Activated naive CD4-positive, alpha-beta T cell treated with anti-CD3 and anti-CD28 coated beads, Interleukin-2, amount 50 U/mL, for 24 hours (primary cell): Measurements from ENCODE around the gene PDE4B.
A peak's percentile ranks its signal among the peaks of the same experiment; 100 is the strongest.

Source experiments
- H3K27ac Mint-ChIP-seq: one replicate; pipeline ENCODE4 v1.8.0; 2021; ENCODE audit warnings: mild to moderate bottlenecking, mixed read lengths
- H3K27me3 Mint-ChIP-seq: one replicate; pipeline ENCODE4 v1.8.0; 2021; ENCODE audit warnings: mixed read lengths
- H3K36me3 Mint-ChIP-seq: one replicate; pipeline ENCODE4 v1.8.0; 2021; ENCODE audit warnings: mixed read lengths
- H3K4me1 Mint-ChIP-seq: one replicate; pipeline ENCODE4 v1.8.0; 2021; ENCODE audit warnings: mixed read lengths
- H3K4me3 Mint-ChIP-seq: one replicate; pipeline ENCODE4 v1.8.0; 2021; ENCODE audit warnings: mild to moderate bottlenecking, mixed read lengths
- H3K9me3 Mint-ChIP-seq: one replicate; pipeline ENCODE4 v1.8.0; 2021; ENCODE audit warnings: mixed read lengths

Gene PDE4B

DNA sequence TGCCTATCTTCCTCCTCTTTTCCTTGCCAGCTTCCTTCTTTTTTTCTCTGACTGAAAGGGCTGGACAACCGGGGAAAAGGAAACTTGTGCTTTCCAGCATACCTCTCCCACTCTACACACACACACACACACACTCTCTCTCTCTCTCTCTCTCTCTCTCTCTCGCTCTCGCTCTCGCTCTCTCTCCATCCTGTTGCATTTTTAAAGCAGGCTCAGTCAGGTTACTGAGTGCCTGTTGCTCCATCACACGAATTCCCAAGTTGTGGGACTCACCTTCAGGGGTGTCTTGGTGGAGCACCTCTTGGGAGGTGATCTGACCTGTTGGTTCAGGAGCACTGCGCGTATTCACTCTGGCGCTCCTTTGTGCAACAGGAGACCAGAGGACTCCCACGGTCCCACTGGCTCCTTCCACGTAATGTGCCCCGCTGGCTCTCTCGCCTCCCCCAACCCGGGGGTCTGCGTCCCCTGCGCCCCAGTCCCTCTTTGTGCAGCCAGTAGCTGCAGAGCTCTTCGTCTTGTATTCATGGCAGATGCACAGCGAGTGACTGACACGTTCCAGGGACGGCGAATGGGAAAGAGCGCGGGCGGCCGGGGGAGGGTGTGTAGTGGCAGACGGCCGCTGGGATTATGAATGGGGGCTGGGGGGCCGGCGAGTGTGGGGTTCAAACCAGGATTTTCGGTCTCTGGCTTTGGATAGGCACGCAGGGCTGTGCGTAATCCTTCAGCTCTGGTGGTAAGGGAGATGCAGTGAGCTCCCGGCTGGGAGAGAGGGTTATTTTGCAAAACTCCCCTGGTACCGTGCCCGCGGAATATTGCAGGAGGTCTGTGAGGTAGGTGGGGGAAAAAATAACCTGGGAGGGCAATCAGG, 660 bp upstream of the PDE4B start:
- Mint-ChIP-seq H3K9me3 (peaks cover 5% of the 10 kb centered on the region), H3K4me1 (no peaks in the 10 kb centered on the region), H3K27ac (peak overlapping the region; percentile 48), H3K4me3 (no peak overlapping the region), H3K27me3 (peaks cover 31% of the 10 kb centered on the region), H3K36me3 (peaks cover 3% of the 10 kb centered on the region)

DNA sequence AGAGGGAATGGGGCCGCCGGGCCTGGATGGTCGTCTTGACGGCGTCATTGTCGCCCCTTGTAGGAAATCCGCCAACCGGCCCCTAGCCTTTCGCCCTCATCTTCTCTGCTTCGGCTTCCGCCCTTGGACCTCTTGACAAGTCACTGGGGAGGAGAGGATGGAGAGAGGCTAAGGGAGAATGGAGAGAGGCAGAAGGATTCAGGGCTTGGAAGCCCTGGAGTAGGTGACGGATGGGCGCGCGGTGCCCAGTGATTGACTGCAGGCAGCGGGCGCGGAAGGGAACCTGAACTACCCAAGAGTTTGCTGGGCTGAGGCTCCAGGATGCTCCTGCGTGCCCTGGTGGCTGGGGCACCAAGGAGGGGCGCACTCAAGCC, 651 bp downstream of the PDE4B start:
- Mint-ChIP-seq H3K4me1 (no peaks in the 10 kb centered on the region), H3K36me3 (peaks cover 3% of the 10 kb centered on the region), H3K27ac (no peak overlapping the region), H3K4me3 (no peak overlapping the region), H3K27me3 (peaks cover 32% of the 10 kb centered on the region), H3K9me3 (peaks cover 5% of the 10 kb centered on the region)

DNA sequence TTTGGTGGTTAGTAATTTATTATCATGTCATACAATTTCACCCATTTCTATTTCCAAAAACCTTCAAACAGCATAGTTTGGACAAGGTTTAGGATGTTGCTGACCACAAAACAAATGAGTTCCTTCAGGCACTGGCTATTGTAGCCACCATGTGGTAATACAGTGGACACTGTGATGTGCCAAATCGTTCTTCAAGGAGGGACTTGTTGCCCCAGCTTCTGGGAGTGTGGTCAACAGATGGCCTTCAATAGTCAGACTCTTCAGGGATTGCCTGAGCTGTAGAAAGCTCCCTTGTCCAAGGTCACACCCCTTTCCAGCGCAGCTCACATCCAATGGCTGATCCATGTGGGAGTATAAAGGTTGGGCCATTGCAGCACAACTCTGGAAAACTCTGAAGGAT, 2.6 kb downstream of the PDE4B start:
- H3K4me1 Mint-ChIP-seq = no peaks in the 10 kb centered on the region
- H3K4me3 Mint-ChIP-seq = no peak overlapping the region
- H3K27me3 Mint-ChIP-seq = peaks cover 32% of the 10 kb centered on the region
- H3K36me3 Mint-ChIP-seq = peaks cover 1% of the 10 kb centered on the region
- H3K27ac Mint-ChIP-seq = no peak overlapping the region
- no peaks in the 10 kb centered on the region for H3K9me3 Mint-ChIP-seq

DNA sequence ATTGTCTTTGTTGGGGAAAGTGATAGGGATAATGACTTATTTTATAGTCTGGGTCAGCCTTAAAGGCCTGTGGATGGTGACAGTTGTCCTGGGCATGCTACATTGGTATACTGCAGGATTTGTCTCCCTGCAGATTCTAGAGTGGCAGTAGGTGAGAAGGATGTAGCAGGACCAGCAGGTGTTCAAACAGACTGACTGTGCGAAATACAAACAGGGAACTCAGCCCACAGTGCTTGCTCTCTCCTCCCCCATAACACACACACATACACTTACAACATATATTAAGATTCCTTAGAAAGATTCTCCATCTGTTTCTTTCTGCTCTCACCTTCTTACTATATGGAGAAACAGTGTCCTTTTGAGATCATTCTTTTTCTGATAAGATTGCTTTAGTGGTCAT, 6.9 kb downstream of the PDE4B start:
- H3K4me1 Mint-ChIP-seq = no peaks in the 10 kb centered on the region
- H3K4me3 Mint-ChIP-seq = no peak overlapping the region
- H3K27ac Mint-ChIP-seq = no peak overlapping the region
- peaks cover 15% of the 10 kb centered on the region for H3K27me3 Mint-ChIP-seq
- H3K36me3 Mint-ChIP-seq = no peaks in the 10 kb centered on the region
- no peaks in the 10 kb centered on the region for H3K9me3 Mint-ChIP-seq

DNA sequence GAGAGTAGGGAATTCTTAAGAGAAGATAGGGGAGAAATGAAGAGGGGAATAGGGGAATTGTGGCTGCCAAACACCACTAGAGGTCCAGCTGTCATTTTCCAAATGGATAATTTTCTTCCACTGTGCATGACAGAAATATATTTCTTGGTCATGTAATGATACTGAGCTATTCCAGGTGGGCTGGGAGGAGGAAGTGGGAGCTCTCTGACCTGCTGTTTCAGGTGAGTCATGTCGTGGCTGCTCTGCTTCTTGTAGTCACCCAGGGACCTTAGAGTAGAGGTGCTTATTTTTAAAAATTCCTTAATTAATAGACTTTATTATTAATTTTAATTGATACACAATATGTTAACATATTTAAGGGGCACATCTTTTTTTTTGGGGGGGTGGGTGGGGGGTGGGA, 11.9 kb downstream of the PDE4B start:
- Mint-ChIP-seq H3K4me3 (no peak overlapping the region), H3K9me3 (no peaks in the 10 kb centered on the region), H3K27ac (no peak overlapping the region), H3K36me3 (no peaks in the 10 kb centered on the region), H3K4me1 (no peaks in the 10 kb centered on the region), H3K27me3 (peaks cover 16% of the 10 kb centered on the region)

DNA sequence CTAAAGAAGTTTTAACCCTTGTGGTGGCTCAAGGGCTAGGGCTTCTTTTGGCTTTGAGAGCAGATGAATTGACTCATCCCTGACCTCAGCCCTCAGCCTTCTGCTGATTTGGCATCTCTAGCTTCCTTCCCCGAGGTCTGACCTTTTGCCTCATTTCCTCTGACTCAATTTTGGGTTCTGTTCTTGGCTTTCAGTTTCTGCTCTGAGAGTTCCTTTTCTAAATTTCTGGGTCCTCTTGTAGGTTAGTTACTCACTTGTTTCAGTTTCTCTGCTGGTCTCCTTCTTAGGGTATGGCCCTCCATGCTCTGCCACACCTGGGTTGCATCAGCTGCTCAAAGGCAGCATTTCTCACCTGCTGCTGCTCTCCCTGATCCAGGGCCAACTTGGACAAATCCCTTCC, 19.4 kb downstream of the PDE4B start:
- H3K27me3 Mint-ChIP-seq = peaks cover 21% of the 10 kb centered on the region
- H3K27ac Mint-ChIP-seq = no peak overlapping the region
- H3K36me3 Mint-ChIP-seq = no peaks in the 10 kb centered on the region
- H3K4me3 Mint-ChIP-seq = no peak overlapping the region
- H3K9me3 Mint-ChIP-seq = no peaks in the 10 kb centered on the region
- peaks cover 10% of the 10 kb centered on the region for H3K4me1 Mint-ChIP-seq

DNA sequence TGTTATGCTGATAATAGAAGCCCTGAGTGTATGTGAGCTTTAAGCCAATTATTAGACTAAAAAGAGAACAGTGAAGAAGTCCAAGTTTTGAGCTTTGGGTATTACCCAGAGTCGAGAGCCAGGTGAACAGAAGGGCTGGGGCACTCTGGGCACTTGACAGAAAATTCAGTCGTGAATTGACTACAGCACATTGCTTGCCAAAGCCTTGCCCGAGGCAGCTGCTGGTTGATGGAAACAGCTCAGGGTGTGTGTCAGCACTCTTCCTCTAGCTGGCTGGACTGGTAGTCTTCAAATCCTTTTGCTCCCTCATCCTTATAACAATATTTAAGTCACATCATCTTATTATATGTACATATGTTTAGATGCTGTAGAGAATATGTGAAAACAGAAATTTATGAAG, 21.3 kb downstream of the PDE4B start:
- no peak overlapping the region for H3K4me3 Mint-ChIP-seq
- no peaks in the 10 kb centered on the region for H3K36me3 Mint-ChIP-seq
- H3K27ac Mint-ChIP-seq = no peak overlapping the region
- H3K9me3 Mint-ChIP-seq = no peaks in the 10 kb centered on the region
- H3K4me1 Mint-ChIP-seq = peaks cover 10% of the 10 kb centered on the region
- H3K27me3 Mint-ChIP-seq = peaks cover 16% of the 10 kb centered on the region

DNA sequence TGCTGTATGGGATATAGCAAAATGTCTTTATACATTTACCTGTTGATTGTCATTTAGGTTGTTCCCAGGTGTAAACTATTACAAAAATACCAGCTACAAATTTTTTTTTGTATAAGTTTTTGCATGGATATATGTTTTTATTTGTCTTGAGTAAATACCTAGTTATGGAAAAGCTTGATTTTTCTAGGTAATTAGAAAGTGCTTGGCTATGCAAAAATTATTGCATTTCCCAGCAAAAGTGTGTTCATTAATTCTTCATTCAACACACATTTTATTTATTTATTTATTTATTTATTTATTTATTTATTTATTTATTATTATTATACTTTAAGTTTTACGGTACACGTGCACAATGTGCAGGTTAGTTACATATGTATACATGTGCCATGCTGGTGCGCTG, 22.1 kb downstream of the PDE4B start:
- Mint-ChIP-seq H3K36me3 (no peaks in the 10 kb centered on the region), H3K4me3 (no peak overlapping the region), H3K27ac (no peak overlapping the region)

DNA sequence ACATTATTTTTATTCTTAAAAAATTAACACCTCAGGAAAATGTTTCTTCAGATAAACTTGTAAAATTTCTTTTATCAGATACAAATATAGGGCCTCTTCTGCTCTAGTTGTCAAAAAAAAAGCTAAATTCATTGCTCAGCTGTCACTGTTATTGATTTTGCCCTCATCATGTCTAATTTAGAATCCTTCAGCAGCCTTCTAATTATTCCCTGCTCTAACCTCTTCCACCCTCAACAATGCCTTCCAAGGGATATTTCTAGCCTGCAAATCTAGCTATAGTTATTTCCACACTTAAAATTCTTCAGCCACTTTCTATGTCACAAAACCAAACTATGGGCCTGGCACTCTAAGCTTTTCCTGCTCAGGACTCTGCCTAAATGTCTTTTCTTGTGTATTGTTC, 25.2 kb downstream of the PDE4B start:
- no peak overlapping the region for H3K27ac Mint-ChIP-seq
- no peaks in the 10 kb centered on the region for H3K36me3 Mint-ChIP-seq
- H3K4me1 Mint-ChIP-seq = peaks cover 2% of the 10 kb centered on the region
- H3K27me3 Mint-ChIP-seq = peaks cover 14% of the 10 kb centered on the region
- H3K9me3 Mint-ChIP-seq = no peaks in the 10 kb centered on the region
- no peak overlapping the region for H3K4me3 Mint-ChIP-seq

More for the DNA sequence above, 22.1 kb downstream of the PDE4B start:
- Mint-ChIP-seq H3K27me3 (peaks cover 15% of the 10 kb centered on the region), H3K4me1 (peaks cover 10% of the 10 kb centered on the region), H3K9me3 (no peaks in the 10 kb centered on the region)

DNA sequence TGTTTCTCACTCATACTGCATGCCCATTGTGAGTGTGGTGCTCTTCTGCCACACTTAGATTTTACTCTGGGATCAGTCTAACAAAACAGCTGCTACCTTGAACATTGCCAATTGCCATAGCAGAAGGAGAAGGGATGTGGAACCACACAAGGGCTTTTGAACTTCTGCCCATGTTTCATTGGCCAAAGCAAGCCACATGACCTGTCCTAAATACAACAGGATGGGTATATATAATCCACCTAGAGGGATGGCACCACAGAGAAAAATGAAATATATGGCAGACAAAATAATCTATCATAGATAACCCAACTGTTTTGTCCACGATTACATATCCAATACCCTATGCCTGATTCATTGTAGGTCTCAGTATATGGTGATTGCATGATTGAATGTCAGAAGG, 26.3 kb downstream of the PDE4B start:
- H3K27me3 Mint-ChIP-seq = peaks cover 12% of the 10 kb centered on the region
- no peak overlapping the region for H3K27ac Mint-ChIP-seq
- no peaks in the 10 kb centered on the region for H3K36me3 Mint-ChIP-seq
- H3K9me3 Mint-ChIP-seq = no peaks in the 10 kb centered on the region
- H3K4me1 Mint-ChIP-seq = no peaks in the 10 kb centered on the region
- H3K4me3 Mint-ChIP-seq = no peak overlapping the region

DNA sequence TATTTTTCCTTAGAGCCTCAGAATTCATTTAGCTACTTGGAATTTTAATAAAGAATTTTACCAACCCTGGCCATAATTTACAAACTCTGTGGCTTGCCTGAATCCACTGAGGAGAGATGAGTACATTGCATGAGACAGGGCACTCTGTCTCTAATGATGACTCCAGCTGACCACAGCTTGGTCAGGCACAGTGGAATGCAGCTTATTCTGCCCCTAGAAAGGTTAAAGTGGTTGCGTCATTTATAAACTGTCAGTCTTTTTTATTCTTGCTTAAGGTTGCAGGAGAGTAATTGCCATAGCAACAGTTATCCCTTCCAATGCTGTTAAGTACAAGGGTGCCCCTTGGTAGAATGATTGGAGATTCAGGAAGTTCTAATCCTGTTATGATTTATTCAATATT, 28.3 kb downstream of the PDE4B start:
- Mint-ChIP-seq H3K4me1 (no peaks in the 10 kb centered on the region), H3K9me3 (no peaks in the 10 kb centered on the region), H3K27ac (no peak overlapping the region), H3K4me3 (no peak overlapping the region), H3K36me3 (no peaks in the 10 kb centered on the region), H3K27me3 (peaks cover 8% of the 10 kb centered on the region)

DNA sequence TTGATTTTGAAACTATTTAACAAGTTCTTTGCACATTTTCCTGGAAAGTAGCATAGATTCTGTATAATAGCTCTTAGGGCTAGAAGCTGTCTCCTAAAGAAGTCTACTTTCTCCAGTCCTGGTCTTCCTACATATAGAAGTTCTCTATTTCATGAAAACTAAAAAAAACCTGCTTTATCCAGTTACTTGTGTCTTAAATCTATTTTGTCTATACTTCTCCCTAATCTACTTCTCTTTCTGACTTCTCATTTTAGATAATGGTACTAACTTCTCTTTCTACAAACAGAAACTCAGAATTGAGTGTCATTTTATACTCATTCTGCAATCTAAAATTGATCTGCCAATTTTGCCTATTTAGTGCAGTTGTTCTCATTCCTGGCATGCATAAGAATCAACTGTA, 28.7 kb downstream of the PDE4B start:
- Mint-ChIP-seq H3K9me3 (no peaks in the 10 kb centered on the region), H3K36me3 (no peaks in the 10 kb centered on the region), H3K27me3 (peaks cover 10% of the 10 kb centered on the region), H3K27ac (no peak overlapping the region), H3K4me3 (no peak overlapping the region), H3K4me1 (no peaks in the 10 kb centered on the region)

DNA sequence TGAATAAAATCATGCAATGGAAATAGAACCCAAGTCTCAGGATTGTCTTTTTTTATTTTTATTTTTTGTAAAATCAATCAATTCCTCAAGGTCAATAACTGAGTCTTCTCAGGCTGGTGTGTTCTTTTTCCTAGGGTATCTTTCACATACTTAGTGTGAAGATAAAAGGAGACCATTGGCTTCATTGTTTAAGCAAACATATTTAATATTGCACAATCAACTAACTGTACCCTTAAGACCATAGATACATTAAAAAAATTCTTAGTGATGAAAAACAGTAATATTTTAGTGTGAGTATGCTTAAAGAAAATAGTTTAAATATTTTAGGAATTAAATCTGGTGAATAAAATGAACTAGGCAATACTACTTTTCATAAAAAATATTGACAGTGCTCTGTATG, 31.4 kb downstream of the PDE4B start:
- no peak overlapping the region for H3K27ac Mint-ChIP-seq
- H3K4me3 Mint-ChIP-seq = no peak overlapping the region
- H3K27me3 Mint-ChIP-seq = peaks cover 12% of the 10 kb centered on the region
- no peaks in the 10 kb centered on the region for H3K36me3 Mint-ChIP-seq
- H3K9me3 Mint-ChIP-seq = no peaks in the 10 kb centered on the region
- H3K4me1 Mint-ChIP-seq = no peaks in the 10 kb centered on the region

DNA sequence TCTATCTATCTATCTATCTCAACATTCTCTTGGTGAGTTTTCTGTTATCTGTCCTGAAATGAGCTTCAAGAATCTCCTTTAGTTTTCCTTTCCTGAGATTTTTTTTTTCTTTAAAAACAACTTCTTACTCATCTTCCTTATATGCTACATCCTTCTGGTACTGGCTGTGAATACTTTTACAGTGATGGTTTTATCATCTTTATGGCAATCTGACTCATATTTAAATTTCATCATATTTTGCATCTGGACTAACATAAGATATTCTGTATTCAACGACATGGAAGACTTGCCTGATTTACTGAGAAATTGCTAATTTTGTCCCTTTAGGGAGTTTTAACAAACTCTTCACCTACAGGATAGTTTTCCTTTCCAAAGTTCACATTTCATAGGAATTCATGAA, 33.0 kb downstream of the PDE4B start:
- peaks cover 12% of the 10 kb centered on the region for H3K27me3 Mint-ChIP-seq
- H3K9me3 Mint-ChIP-seq = no peaks in the 10 kb centered on the region
- H3K36me3 Mint-ChIP-seq = no peaks in the 10 kb centered on the region
- H3K27ac Mint-ChIP-seq = no peak overlapping the region
- no peaks in the 10 kb centered on the region for H3K4me1 Mint-ChIP-seq
- no peak overlapping the region for H3K4me3 Mint-ChIP-seq

DNA sequence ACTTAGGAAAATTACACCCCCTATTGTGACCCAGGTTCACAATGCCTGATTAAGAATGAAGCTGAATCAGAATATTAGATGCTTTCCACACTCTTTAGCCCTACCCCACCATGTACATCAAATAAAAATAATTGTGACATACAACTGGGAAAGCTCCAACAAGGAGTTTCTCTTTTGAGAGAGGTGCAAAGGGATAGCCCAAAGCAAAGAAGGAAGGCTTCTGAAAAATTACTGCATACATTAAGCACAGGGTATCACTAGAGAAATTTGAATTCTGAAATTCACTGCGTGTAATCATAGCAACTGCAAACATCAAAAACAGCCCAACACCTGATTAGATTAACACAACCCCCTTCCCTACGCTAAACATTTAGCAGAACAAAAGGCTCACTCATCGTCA, 34.1 kb downstream of the PDE4B start:
- no peak overlapping the region for H3K27ac Mint-ChIP-seq
- no peaks in the 10 kb centered on the region for H3K4me1 Mint-ChIP-seq
- no peaks in the 10 kb centered on the region for H3K9me3 Mint-ChIP-seq
- H3K27me3 Mint-ChIP-seq = peaks cover 12% of the 10 kb centered on the region
- no peaks in the 10 kb centered on the region for H3K36me3 Mint-ChIP-seq
- no peak overlapping the region for H3K4me3 Mint-ChIP-seq

DNA sequence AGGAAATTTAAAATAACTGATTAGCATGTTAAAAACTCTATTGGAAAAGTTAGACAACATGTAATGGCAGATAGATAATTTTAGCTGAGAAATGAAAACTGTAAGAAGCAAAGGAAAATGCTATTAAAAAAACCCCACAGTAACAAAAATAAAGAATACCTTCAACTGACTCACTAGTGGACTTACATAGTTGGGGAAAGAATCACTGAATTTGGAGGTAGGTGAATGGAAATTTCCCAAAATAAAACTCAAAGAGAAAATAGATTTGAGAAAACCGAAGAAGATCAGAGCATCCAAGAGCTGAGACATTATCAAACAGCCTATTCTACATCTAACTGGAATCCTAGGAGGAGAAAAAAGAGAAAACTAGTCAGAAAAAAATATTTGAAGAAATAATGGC, 34.7 kb downstream of the PDE4B start:
- Mint-ChIP-seq H3K27me3 (peaks cover 12% of the 10 kb centered on the region), H3K4me3 (no peak overlapping the region), H3K4me1 (no peaks in the 10 kb centered on the region), H3K36me3 (no peaks in the 10 kb centered on the region), H3K9me3 (no peaks in the 10 kb centered on the region), H3K27ac (no peak overlapping the region)

DNA sequence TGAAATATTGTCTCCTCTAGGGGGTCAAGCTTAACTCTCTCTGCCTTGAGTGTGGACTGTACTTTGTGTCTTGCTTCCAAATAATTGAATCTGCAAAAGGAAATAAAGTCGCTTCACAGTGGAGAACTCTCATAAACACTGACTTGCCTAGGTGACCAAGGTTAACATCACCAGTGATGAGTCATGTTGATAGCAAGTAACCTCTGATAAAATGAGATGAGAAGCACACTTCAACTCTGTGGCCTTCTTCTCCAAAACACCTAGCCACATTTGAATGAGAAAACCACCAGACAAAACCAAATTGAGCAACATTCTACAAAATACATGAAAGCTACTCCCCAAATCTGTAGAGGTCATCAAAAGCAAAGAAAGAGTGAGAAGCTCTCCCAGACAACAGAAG, 37.6 kb downstream of the PDE4B start:
- peaks cover 9% of the 10 kb centered on the region for H3K27me3 Mint-ChIP-seq
- no peaks in the 10 kb centered on the region for H3K4me1 Mint-ChIP-seq
- H3K9me3 Mint-ChIP-seq = no peaks in the 10 kb centered on the region
- no peak overlapping the region for H3K27ac Mint-ChIP-seq
- no peak overlapping the region for H3K4me3 Mint-ChIP-seq
- no peaks in the 10 kb centered on the region for H3K36me3 Mint-ChIP-seq
